Sigmoid colon (tissue), 7 donors: ENCODE measurements around the gene FTCDNL1. TPM values are rescaled to one million over a fixed set of nuclear protein-coding genes. Genes with fewer than 3 reads are reported as not detected.

Experiments
- DNase-seq: peaks from one replicate; pipeline ENCODE4 v3.0.0-alpha.2; 2019
- H3K27ac ChIP-seq, 4 donors: fragments of 200-600 bp; sonication (generic); one replicate each; pipeline ENCODE4 v1.5.1; 2016 to 2019; ENCODE audit warnings: mild to moderate bottlenecking in 1 of 4
- H3K27me3 ChIP-seq, 3 donors: fragments of 200-600 bp; sonication (generic); one replicate each; pipeline ENCODE4 v1.5.1; 2019; ENCODE audit warnings: mild to moderate bottlenecking in 1 of 3
- H3K36me3 ChIP-seq, 4 donors: fragments of 200-600 bp; sonication (generic); one replicate each; pipeline ENCODE4 v1.5.1; 2016 to 2019
- H3K4me1 ChIP-seq, 4 donors: fragments of 200-600 bp; sonication (generic); one replicate each; pipeline ENCODE4 v1.5.1; 2017 to 2019
- H3K4me3 ChIP-seq, 4 donors: fragments of 200-600 bp; sonication (generic); one replicate each; pipeline ENCODE4 v1.5.1; 2017 to 2019; ENCODE audit warnings: mild to moderate bottlenecking in 2 of 4, moderate library complexity in 1 of 4
- H3K9me3 ChIP-seq, 4 donors: fragments of 200-600 bp in 3 of 4; sonication (generic) in 3 of 4; one replicate each; pipeline versions ENCODE4 v1.5.1 to v1.6.1; 2013 to 2019
- CTCF ChIP-seq, 4 experiments: fragments of 450-650 bp in 3 of 4; fragments of 200-600 bp in 1 of 4; IDR thresholded peaks; one replicate each; pipeline ENCODE4 v1.5.1; 2016 to 2019; ENCODE audit warnings: antibody characterized with exemption in 4 of 4, mild to moderate bottlenecking in 3 of 4, moderate library complexity in 2 of 4
- EP300 ChIP-seq, 4 donors: sonication (generic); formaldehyde crosslinking; IDR thresholded peaks; one replicate each; pipeline ENCODE4 v1.6.1; 2017; ENCODE audit warnings: antibody characterized with exemption in 4 of 4
- POLR2A ChIP-seq, 2 donors: fragments of 450-650 bp; IDR thresholded peaks; one replicate each; pipeline ENCODE4 v1.6.1; 2016; ENCODE audit warnings: antibody characterized with exemption in 2 of 2, mild to moderate bottlenecking in 2 of 2, moderate library complexity in 2 of 2
- POLR2AphosphoS5 ChIP-seq, 4 donors: sonication (generic); formaldehyde crosslinking; IDR thresholded peaks; one replicate each; pipeline ENCODE4 v1.6.1; 2017; ENCODE audit warnings: antibody characterized with exemption in 4 of 4
- WGBS, 2 donors: extraction: QIAGEN DNeasy Blood & Tissue Kit; methylation state at CpG; one replicate each; pipeline ENCODE4 v1.1.7; 2013; 5-methylcytosine and 5-hydroxymethylcytosine counted together
- intact Hi-C: fragments of 100-400 bp; cut with DNase I; formaldehyde crosslinking; loops from one replicate; pipeline ENCODE4 v1.15.1; 2023
- polyA plus RNA-seq, 3 donors: library from polyadenylated mRNA; stranded (reverse); fragments of 200-250 nt; gene quantifications; one replicate each; pipeline ENCODE4 v1.2.3, GENCODE V29; 2013
- total RNA-seq, 4 donors: library from RNA; depleted of rRNA; stranded (reverse); fragments of >200 nt; gene quantifications; one replicate each; pipeline ENCODE4 v1.1.0, GENCODE V29; 2016
- donor health status: healthy with polysubstance abuse.
- donor health status: Bipolar disorder and iron deficiency.
- donor health status: healthy.

FTCDNL1 gene
- total and polyA plus RNA-seq, 7 donors, result 1.1 to 5.0 (median 2.3) TPM; not detected in 1

GRCh38 chr2:199754766-199755165 lies 96.2 kb downstream of the FTCDNL1 start:
- WGBS, 2 donors, result 92 to 94% methylated on average over 3 of the region's 3 CpGs
- intact Hi-C loops, result no loop called here

GRCh38 chr2:199751492-199752120 lies 99.4 kb downstream of the FTCDNL1 start:
- 79 to 85% methylated on average over 8 of the region's 8 CpGs for WGBS, 2 donors
- Histone ChIP-seq H3K4me1 (no peaks in the 10 kb centered on the region), H3K27me3 (peaks cover 0 to 7% (median 0%) of the 10 kb centered on the region in 3 donors), H3K9me3 (peaks cover 0 to 1% (median 0%) of the 10 kb centered on the region in 4 donors), H3K27ac (no peak overlapping the region), H3K36me3 (no peaks in the 10 kb centered on the region), H3K4me3 (no peak overlapping the region)
- TF ChIP-seq POLR2AphosphoS5 (IDR thresholded peaks at IDR 0.05) (no peak), EP300 (IDR thresholded peaks at IDR 0.05) (no peak), CTCF (IDR thresholded peaks at IDR 0.05) (no peak), POLR2A (IDR thresholded peaks at IDR 0.05) (no peak)
- intact Hi-C loops, result no loop called here
- no peak for DNase-seq

More at GRCh38 chr2:199754766-199755165, 96.2 kb downstream of the FTCDNL1 start:
- Histone ChIP-seq H3K4me1 (peaks cover 0 to 13% (median 10%) of the 10 kb centered on the region in 4 donors), H3K27ac (no peak overlapping the region), H3K4me3 (no peak overlapping the region), H3K36me3 (no peaks in the 10 kb centered on the region), H3K9me3 (peaks cover 0 to 1% (median 0%) of the 10 kb centered on the region in 4 donors), H3K27me3 (peaks cover 0 to 7% (median 0%) of the 10 kb centered on the region in 3 donors)
- TF ChIP-seq CTCF (IDR thresholded peaks at IDR 0.05) (no peak), EP300 (IDR thresholded peaks at IDR 0.05) (no peak), POLR2A (IDR thresholded peaks at IDR 0.05) (no peak), POLR2AphosphoS5 (IDR thresholded peaks at IDR 0.05) (no peak)
- DNase-seq, result no peak

GRCh38 chr2:199749571-199749970 lies 101.4 kb downstream of the FTCDNL1 start:
- intact Hi-C loops, result loop anchor here (10.0 kb wide), 1 partner anchor 285 kb away; no protein-coding TSS in a partner anchor
- 92 to 98% methylated on average over 5 of the region's 5 CpGs for WGBS, 2 donors

GRCh38 chr2:199744724-199745123 lies 106.3 kb downstream of the FTCDNL1 start:
- peaks cover 0 to 5% (median 3%) of the 10 kb centered on the region in 4 donors for H3K4me1 ChIP-seq
- 93 to 95% methylated on average over 11 of the region's 11 CpGs for WGBS, 2 donors
- no peaks in the 10 kb centered on the region for H3K36me3 ChIP-seq
- TF ChIP-seq POLR2A (IDR thresholded peaks at IDR 0.05) (no peak), POLR2AphosphoS5 (IDR thresholded peaks at IDR 0.05) (no peak), EP300 (IDR thresholded peaks at IDR 0.05) (no peak), CTCF (IDR thresholded peaks at IDR 0.05) (no peak)
- H3K27ac ChIP-seq, result no peak overlapping the region
- H3K4me3 ChIP-seq, result no peak overlapping the region
- DNase-seq, result no peak
- no peaks in the 10 kb centered on the region for H3K27me3 ChIP-seq
- H3K9me3 ChIP-seq, result no peaks in the 10 kb centered on the region
- intact Hi-C loops, result loop anchor here (10.0 kb wide), 1 partner anchor 280 kb away; no protein-coding TSS in a partner anchor

More at GRCh38 chr2:199749571-199749970, 101.4 kb downstream of the FTCDNL1 start:
- H3K27ac ChIP-seq, result no peak overlapping the region
- H3K36me3 ChIP-seq, result no peaks in the 10 kb centered on the region
- no peak for TF ChIP-seq CTCF (IDR thresholded peaks at IDR 0.05)
- TF ChIP-seq POLR2AphosphoS5 (IDR thresholded peaks at IDR 0.05), result no peak
- TF ChIP-seq POLR2A (IDR thresholded peaks at IDR 0.05), result no peak
- TF ChIP-seq EP300 (IDR thresholded peaks at IDR 0.05), result no peak
- H3K4me1 ChIP-seq, result no peaks in the 10 kb centered on the region
- no peak for DNase-seq
- H3K4me3 ChIP-seq, result no peak overlapping the region
- H3K9me3 ChIP-seq, result peaks cover 0 to 1% (median 0%) of the 10 kb centered on the region in 4 donors
- peaks cover 0 to 7% (median 0%) of the 10 kb centered on the region in 3 donors for H3K27me3 ChIP-seq
